ENCODE results near the gene ZNF606. TPM values are rescaled to one million over a fixed set of nuclear protein-coding genes. Genes with fewer than 3 reads are reported as not detected.
A peak's percentile ranks its signal among the peaks of the same experiment; 100 is the strongest.

Gene ZNF606
- total and polyA plus RNA-seq, 8 donors: 4.8 to 12.2 (median 6.4) TPM

GRCh38 chr19:58040751-58041525 lies 38.3 kb upstream of the ZNF606 start:
- FAIRE-seq: no peak
- H3K27me3 ChIP-seq: no peaks in the 10 kb centered on the region
- H3K36me3 ChIP-seq: no peaks in the 10 kb centered on the region
- no peak overlapping the region for H3K27ac ChIP-seq
- H3K4me1 ChIP-seq: no peaks in the 10 kb centered on the region
- DNase-seq: no peak
- intact Hi-C loops (cut with DNase I): no loop called here
- no peak overlapping the region for H3K4me3 ChIP-seq
- 68 to 82% methylated on average over 21 of the region's 21 CpGs for WGBS, 2 donors
- TF ChIP-seq CTCF (IDR thresholded peaks at IDR 0.05): no peak
- no peaks in the 10 kb centered on the region for H3K9me3 ChIP-seq
- no peak for ATAC-seq

DNA sequence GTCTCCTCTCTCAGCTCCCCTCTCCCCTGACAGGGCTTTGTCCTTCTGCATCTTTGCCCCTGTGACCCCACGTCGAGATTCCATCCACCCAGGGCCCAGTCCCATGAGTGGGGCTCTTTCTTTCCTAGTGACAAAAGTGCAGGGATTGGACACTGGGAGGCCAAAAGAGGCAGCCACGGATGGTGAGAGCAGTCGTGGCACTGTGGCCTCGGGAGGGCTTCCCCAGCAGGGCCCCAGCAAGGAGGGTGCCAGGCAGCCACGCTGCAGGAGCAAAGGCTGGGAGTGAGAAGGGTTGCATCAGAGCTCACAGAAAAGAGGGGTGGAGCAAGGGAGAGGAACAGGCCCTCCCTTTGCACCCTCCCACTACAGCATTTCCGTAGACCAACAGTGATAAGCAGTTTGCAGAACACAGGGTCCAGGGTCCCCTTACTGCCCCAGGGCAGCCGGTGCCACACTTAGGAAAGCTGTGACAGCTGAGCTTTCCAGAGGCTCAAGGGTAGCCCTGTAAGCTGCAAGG lies 36.1 kb upstream of the ZNF606 start:
- no peaks in the 10 kb centered on the region for H3K36me3 ChIP-seq
- H3K27me3 ChIP-seq: no peaks in the 10 kb centered on the region
- H3K9me3 ChIP-seq: no peaks in the 10 kb centered on the region
- DNase-seq (no peak), ATAC-seq (no peak), FAIRE-seq (no peak)
- H3K4me1 ChIP-seq: no peaks in the 10 kb centered on the region
- no peak overlapping the region for H3K27ac ChIP-seq
- no peak overlapping the region for H3K4me3 ChIP-seq
- whole genome bisulfite sequencing, 2 donors: 8 to 20% methylated on average over 8 of the region's 8 CpGs
- intact Hi-C loops (cut with DNase I): no loop called here
- no peak for TF ChIP-seq CTCF (IDR thresholded peaks at IDR 0.05)

DNA sequence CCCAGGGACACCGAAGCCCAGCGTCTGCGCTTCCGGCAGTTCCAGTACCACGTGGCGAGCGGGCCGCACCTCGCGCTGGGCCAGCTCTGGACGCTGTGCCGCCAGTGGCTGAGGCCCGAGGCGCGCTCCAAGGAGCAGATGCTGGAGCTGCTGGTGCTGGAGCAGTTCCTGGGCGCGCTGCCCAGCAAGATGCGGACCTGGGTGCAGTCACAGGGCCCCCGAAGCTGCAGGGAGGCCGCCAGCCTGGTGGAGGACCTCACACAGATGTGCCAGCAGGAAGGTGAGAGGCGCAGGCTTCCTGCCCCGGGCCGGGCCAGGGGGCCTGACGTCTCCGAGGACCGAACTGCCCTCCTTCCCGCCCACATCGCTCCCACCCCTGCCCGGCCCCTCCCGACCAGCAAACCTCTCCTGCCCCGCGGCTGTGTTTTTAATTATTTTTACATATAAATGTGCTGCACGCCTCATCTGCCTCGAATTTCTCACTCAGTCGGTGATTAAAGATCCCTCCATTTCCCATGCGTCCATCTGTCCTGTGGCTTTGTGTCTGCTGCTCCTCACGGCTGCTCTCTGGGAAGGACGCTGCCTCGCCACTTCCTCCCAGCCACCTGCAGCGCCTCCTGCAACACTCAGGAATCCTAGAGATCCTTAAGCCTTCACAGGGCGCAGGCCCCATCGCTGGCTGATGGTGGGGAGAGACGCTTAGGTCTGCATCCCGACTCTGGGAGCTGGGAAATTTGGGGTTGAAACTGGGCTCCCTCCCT lies 35.5 kb upstream of the ZNF606 start:
- TF ChIP-seq CTCF (IDR thresholded peaks at IDR 0.05): no peak

GRCh38 chr19:58035863-58036262 lies 33.2 kb upstream of the ZNF606 start:
- Histone ChIP-seq H3K9me3 (no peaks in the 10 kb centered on the region), H3K36me3 (no peaks in the 10 kb centered on the region), H3K4me3 (no peak overlapping the region), H3K27me3 (no peaks in the 10 kb centered on the region), H3K27ac (no peak overlapping the region), H3K4me1 (no peaks in the 10 kb centered on the region)
- no peak for TF ChIP-seq CTCF (IDR thresholded peaks at IDR 0.05)
- 57 to 71% methylated on average over 8 of the region's 8 CpGs for WGBS, 2 donors
- FAIRE-seq (no peak), DNase-seq (no peak), ATAC-seq (no peak)
- intact Hi-C loops (cut with DNase I): no loop called here

More for the DNA sequence above, 35.5 kb upstream of the ZNF606 start:
- no peaks in the 10 kb centered on the region for H3K4me1 ChIP-seq
- WGBS, 2 donors: 11 to 12% methylated on average over 41 to 44 of the region's 44 CpGs
- DNase-seq (peak in 1 of 6 donors; percentile 56), FAIRE-seq (no peak), ATAC-seq (peak in 2 of 4 donors; percentile 11 to 41)
- no peaks in the 10 kb centered on the region for H3K27me3 ChIP-seq
- intact Hi-C loops (cut with DNase I): no loop called here
- no peak overlapping the region for H3K27ac ChIP-seq
- no peaks in the 10 kb centered on the region for H3K36me3 ChIP-seq
- no peaks in the 10 kb centered on the region for H3K9me3 ChIP-seq
- H3K4me3 ChIP-seq: no peak overlapping the region
